RWPE1 (cell line): Measurements from ENCODE around the gene ILDR2.

Experiments used
- CTCF ChIA-PET: fragments of 350-600 bp; sonication (Branson Sonifier 250); formaldehyde crosslinking; extraction: SDS; loops from one replicate; lab custom pipeline; 2021; lab: Yijun Ruan, JAX
- POLR2A ChIA-PET: fragments of 400-600 bp; formaldehyde crosslinking; extraction: SDS; loops from one replicate; lab custom pipeline; 2020; ENCODE audit warnings: antibody characterized with exemption; ENCODE audit not compliant: low non-redundant PET; lab: Yijun Ruan, JAX
- DNase-seq: peaks from one replicate; pipeline ENCODE4 v3.0.0; 2012; ENCODE audit warnings: low spot score
- H3K27ac ChIP-seq: fragments of 450-650 bp; 2 replicates; pipeline ENCODE4 v1.5.1; 2017
- CTCF ChIP-seq: fragments of 450-650 bp; conservative IDR thresholded peaks from 2 replicates; pipeline ENCODE4 v1.5.1; 2017; ENCODE audit warnings: low read depth, mild to moderate bottlenecking

The ILDR2 gene

GRCh38 chr1:166876540-166876838, 98.9 kb downstream of the ILDR2 start:
- DNase-seq, result no peak
- peak overlapping the region; percentile 91 for H3K27ac ChIP-seq
- ChIA-PET CTCF (interaction anchor here (1.5 to 1.7 kb wide), 2 partner anchors 34 to 180 kb away, joined by 4 to 6 read pairs; no protein-coding TSS in a partner anchor), POLR2A (interaction anchor here (0.8 kb wide), 1 partner anchor 12 kb away, joined by 8 read pairs; no protein-coding TSS in a partner anchor)
- peak; percentile 45 for TF ChIP-seq CTCF

- TF ChIP-seq CTCF, result no peak
- peak within 1 kb of the TSS; percentile 91 for H3K27ac ChIP-seq
Observed at GRCh38 chr1:166875734-166876539, 99.4 kb downstream of the ILDR2 start, which contains the start of gene TADA1. Gene TADA1, minus strand, starts transcription at chr1:166876264. Its CDS starts 31 bp downstream, at chr1:166876233.

GRCh38 chr1:166875302-166875733, 100.0 kb downstream of the ILDR2 start:
- no peak for TF ChIP-seq CTCF
- H3K27ac ChIP-seq, result peak overlapping the region; percentile 91
- no peak for DNase-seq
- ChIA-PET CTCF (interaction anchor here (1.5 to 1.7 kb wide), 2 partner anchors 35 to 182 kb away, joined by 4 to 6 read pairs; no protein-coding TSS in a partner anchor), POLR2A (no interaction called here)

More at GRCh38 chr1:166875734-166876539, 99.4 kb downstream of the ILDR2 start, which contains the start of gene TADA1:
- CTCF ChIA-PET, result interaction anchor here (1.5 to 1.7 kb wide), 2 partner anchors 34 to 181 kb away, joined by 4 to 6 read pairs; no protein-coding TSS in a partner anchor
- peak; percentile 94 for DNase-seq
- POLR2A ChIA-PET, result interaction anchor here (0.8 kb wide), 1 partner anchor 11 kb away, joined by 8 read pairs; no protein-coding TSS in a partner anchor

GRCh38 chr1:166874464-166874863, 100.9 kb downstream of the ILDR2 start:
- TF ChIP-seq CTCF, result no peak
- CTCF ChIA-PET, result interaction anchor here (0.8 kb wide), 1 partner anchor 100 kb away, joined by 3 read pairs; no protein-coding TSS in a partner anchor
- no peak overlapping the region for H3K27ac ChIP-seq
- DNase-seq, result no peak
- POLR2A ChIA-PET, result no interaction called here

- no peak for TF ChIP-seq CTCF
- H3K27ac ChIP-seq, result no peak overlapping the region
- POLR2A ChIA-PET, result no interaction called here
- CTCF ChIA-PET, result interaction anchor here (0.7 kb wide), 2 partner anchors 100 to 727 kb away, joined by 3 read pairs; no protein-coding TSS in a partner anchor
- DNase-seq, result no peak
Observed at GRCh38 chr1:166870584-166870983, 104.8 kb downstream of the ILDR2 start.

GRCh38 chr1:166869318-166870099, 105.8 kb downstream of the ILDR2 start:
- DNase-seq, result no peak
- no peak for TF ChIP-seq CTCF
- no peak overlapping the region for H3K27ac ChIP-seq
- POLR2A ChIA-PET, result interaction anchor here (0.5 kb wide), 1 partner anchor 352 kb away, joined by 3 read pairs; no protein-coding TSS in a partner anchor
- CTCF ChIA-PET, result interaction anchor here (0.6 kb wide), 1 partner anchor 95 kb away, joined by 3 read pairs; no protein-coding TSS in a partner anchor
